GM21367 (cell line): ENCODE measurements around the gene AK3.

Source experiments
- ATAC-seq: cut with Tn5 transposase; IDR thresholded peaks from one replicate; pipeline ENCODE4 v1.9.1; 2021; ENCODE audit not compliant: unreplicated experiment

Gene AK3

GRCh38 chr9:4709380-4709779, 31.6 kb downstream of the AK3 start:
- no peak for ATAC-seq

GRCh38 chr9:4706971-4707622, 33.9 kb downstream of the AK3 start:
- ATAC-seq = no peak

- no peak for ATAC-seq
Measured at GRCh38 chr9:4706021-4706420, 35.0 kb downstream of the AK3 start.

GRCh38 chr9:4704129-4704528, 36.9 kb downstream of the AK3 start:
- ATAC-seq = no peak

GRCh38 chr9:4701526-4701925, 39.5 kb downstream of the AK3 start:
- no peak for ATAC-seq

- no peak for ATAC-seq
Measured at GRCh38 chr9:4700932-4701331, 40.1 kb downstream of the AK3 start.

GRCh38 chr9:4700091-4700490, 40.9 kb downstream of the AK3 start:
- ATAC-seq = no peak

- ATAC-seq = no peak
Measured at GRCh38 chr9:4691795-4692194, 49.2 kb downstream of the AK3 start.

- peak; percentile 35 for ATAC-seq
Measured at GRCh38 chr9:4690144-4690543, 50.9 kb downstream of the AK3 start.

- ATAC-seq = peak; percentile 47
Measured at GRCh38 chr9:4689687-4690104, 51.3 kb downstream of the AK3 start.

GRCh38 chr9:4689021-4689420, 52.0 kb downstream of the AK3 start:
- no peak for ATAC-seq

GRCh38 chr9:4686584-4686983, 54.4 kb downstream of the AK3 start:
- no peak for ATAC-seq

- ATAC-seq = no peak
Measured at GRCh38 chr9:4686112-4686511, 54.9 kb downstream of the AK3 start.

GRCh38 chr9:4684820-4685219, 56.2 kb downstream of the AK3 start:
- ATAC-seq = no peak

GRCh38 chr9:4680750-4681149, 60.3 kb downstream of the AK3 start:
- ATAC-seq = no peak

- ATAC-seq = no peak
Measured at GRCh38 chr9:4680173-4680525, 60.9 kb downstream of the AK3 start.

- peak; percentile 93 for ATAC-seq
Measured at GRCh38 chr9:4679268-4680172, 61.5 kb downstream of the AK3 start, which contains the start of gene CDC37L1. Gene CDC37L1 (plus strand): TSS chr9:4679569. CDS start chr9:4679768, 199 bp downstream.

- no peak for ATAC-seq
Measured at GRCh38 chr9:4678679-4679267, 62.2 kb downstream of the AK3 start.

- ATAC-seq = no peak
Measured at GRCh38 chr9:4677392-4677791, 63.6 kb downstream of the AK3 start.

- ATAC-seq = no peak
Measured at GRCh38 chr9:4674783-4675182, 66.2 kb downstream of the AK3 start.

- ATAC-seq = no peak
Measured at GRCh38 chr9:4671737-4672136, 69.3 kb downstream of the AK3 start.

GRCh38 chr9:4670591-4670990, 70.4 kb downstream of the AK3 start:
- no peak for ATAC-seq
